GM21381 (cell line): ENCODE results near the gene ATP2C1.

Source experiments
- ATAC-seq: cut with Tn5 transposase; IDR thresholded peaks from one replicate; pipeline ENCODE4 v1.9.1; 2021; ENCODE audit warnings: mild to moderate bottlenecking, moderate library complexity; ENCODE audit not compliant: unreplicated experiment

Gene ATP2C1

GRCh38 chr3:130894130-130894985 lies 474 bp downstream of the ATP2C1 start:
- peak; percentile 23 for ATAC-seq

GRCh38 chr3:130894986-130895280 lies 1.0 kb downstream of the ATP2C1 start:
- ATAC-seq = no peak

- ATAC-seq = no peak
Measured at GRCh38 chr3:130895690-130896488, 2.0 kb downstream of the ATP2C1 start.

- ATAC-seq = no peak
Measured at GRCh38 chr3:130897316-130897715, 3.4 kb downstream of the ATP2C1 start.

GRCh38 chr3:130900959-130901358 lies 7.1 kb downstream of the ATP2C1 start:
- ATAC-seq = peak; percentile 56

- no peak for ATAC-seq
Measured at GRCh38 chr3:130901463-130902204, 7.8 kb downstream of the ATP2C1 start.

- no peak for ATAC-seq
Measured at GRCh38 chr3:130903412-130903908, 9.6 kb downstream of the ATP2C1 start.

- ATAC-seq = no peak
Measured at GRCh38 chr3:130904491-130904890, 10.6 kb downstream of the ATP2C1 start.

- peak; percentile 15 for ATAC-seq
Measured at GRCh38 chr3:130905551-130905950, 11.7 kb downstream of the ATP2C1 start.

GRCh38 chr3:130906374-130906995 lies 12.6 kb downstream of the ATP2C1 start:
- ATAC-seq = no peak

GRCh38 chr3:130907500-130907899 lies 13.6 kb downstream of the ATP2C1 start:
- no peak for ATAC-seq

GRCh38 chr3:130907966-130908365 lies 14.1 kb downstream of the ATP2C1 start:
- peak; percentile 39 for ATAC-seq

GRCh38 chr3:130915567-130916292 lies 21.8 kb downstream of the ATP2C1 start:
- no peak for ATAC-seq

GRCh38 chr3:130916507-130917167 lies 22.8 kb downstream of the ATP2C1 start:
- ATAC-seq = peak; percentile 54

GRCh38 chr3:130918328-130918727 lies 24.4 kb downstream of the ATP2C1 start:
- ATAC-seq = no peak

GRCh38 chr3:130925628-130926027 lies 31.7 kb downstream of the ATP2C1 start:
- peak; percentile 63 for ATAC-seq

- ATAC-seq = no peak
Measured at GRCh38 chr3:130926504-130926903, 32.6 kb downstream of the ATP2C1 start.

- ATAC-seq = no peak
Measured at GRCh38 chr3:130929804-130930203, 35.9 kb downstream of the ATP2C1 start.

- no peak for ATAC-seq
Measured at GRCh38 chr3:130932979-130933378, 39.1 kb downstream of the ATP2C1 start.
